Measurements from ENCODE around the gene PPP1CA.
A peak's percentile ranks its signal among the peaks of the same experiment; 100 is the strongest.
"Not testable (repeated sequence)": the region's sequence is repeated elsewhere in the genome, so short reads cannot be mapped to it uniquely, and the experiment has no call there.

PPP1CA gene

GRCh38 chr11:67434395-67434881, 32.8 kb upstream of the PPP1CA start:
- DNase-seq = no peak

GRCh38 chr11:67433536-67434394, 32.1 kb upstream of the PPP1CA start:
- no peak for DNase-seq

DNA sequence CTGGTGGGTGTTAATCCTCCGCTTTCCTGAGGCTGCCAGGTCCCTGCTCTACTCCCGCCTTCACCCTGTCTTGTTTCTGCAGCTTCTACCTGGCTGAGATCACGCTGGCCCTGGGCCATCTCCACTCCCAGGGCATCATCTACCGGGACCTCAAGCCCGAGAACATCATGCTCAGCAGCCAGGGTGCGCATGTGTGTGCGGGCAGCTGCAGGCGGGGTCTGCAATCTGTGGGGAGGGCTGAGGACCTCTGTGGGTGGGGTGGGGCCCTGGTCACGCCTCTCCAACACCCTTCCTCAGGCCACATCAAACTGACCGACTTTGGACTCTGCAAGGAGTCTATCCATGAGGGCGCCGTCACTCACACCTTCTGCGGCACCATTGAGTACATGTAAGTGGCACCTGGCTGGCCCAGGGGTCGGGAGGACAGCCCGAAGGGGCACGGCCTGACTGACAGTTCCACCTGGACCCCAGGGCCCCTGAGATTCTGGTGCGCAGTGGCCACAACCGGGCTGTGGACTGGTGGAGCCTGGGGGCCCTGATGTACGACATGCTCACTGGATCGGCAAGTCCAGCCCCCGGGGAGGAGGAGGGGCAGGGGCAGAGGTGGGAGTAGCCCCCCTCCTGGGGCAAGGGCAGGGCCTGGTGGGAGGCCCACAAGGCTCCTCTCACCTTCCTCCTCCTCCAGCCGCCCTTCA, 31.1 kb upstream of the PPP1CA start:
- DNase-seq = no peak

DNA sequence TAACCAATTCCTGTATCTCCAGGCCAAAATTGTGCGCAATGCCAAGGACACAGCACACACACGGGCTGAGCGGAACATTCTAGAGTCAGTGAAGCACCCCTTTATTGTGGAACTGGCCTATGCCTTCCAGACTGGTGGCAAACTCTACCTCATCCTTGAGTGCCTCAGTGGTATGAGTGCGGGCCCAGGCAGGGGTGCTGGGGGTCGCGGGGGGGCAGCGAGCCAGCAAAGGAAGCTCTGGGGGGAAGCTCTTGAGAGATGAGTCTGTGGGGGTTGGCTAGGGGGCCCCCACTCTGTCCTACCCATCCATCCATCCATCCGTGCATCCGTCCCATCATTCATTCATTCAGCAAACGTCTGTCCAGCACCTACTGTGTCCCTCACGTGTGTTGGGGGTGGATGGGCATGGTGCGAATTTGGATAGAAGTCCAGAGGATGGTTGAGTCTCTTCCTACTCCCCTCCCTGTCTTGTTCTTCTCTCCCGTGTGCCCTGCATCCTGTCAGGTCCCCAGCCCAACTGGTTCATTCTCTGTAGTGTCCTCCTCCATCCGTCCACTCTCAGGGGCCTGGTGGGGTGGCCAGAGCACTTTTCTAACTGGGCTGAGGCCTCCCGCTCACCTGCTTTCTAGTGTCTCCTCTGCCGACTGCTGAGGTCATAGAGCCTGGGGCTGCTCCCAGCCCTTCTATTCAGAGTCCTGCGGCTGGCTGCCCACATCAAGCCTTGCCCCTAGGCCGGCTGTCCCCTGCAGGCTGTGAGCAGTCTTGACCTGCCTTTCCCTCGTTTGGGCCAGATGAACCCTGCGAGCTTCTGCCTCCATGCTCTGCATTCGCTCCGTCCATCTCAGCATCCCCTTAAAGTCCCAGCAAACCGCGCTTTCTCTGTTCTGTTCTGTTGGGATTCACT, 29.9 kb upstream of the PPP1CA start:
- DNase-seq = no peak

DNA sequence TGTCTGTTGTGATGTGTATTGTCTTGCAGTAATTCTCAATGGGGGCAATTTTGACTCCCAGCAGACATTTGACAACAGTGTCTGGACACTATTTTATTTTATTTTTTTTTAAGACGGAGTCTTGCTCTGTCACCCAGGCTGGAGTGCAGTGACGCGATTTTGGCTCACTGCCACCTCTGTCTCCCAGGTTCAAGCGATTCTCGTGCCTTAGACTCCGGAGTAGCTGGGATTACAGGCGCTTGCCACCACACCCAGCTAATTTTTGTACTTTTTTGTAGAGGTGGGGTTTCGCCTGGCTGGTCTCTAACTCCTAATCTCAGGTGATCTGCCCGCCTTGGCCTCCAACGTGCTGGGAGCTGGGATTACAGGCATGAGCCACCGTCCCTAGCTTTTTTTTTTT, 28.1 kb upstream of the PPP1CA start:
- no peak for DNase-seq

GRCh38 chr11:67429038-67429668, 27.5 kb upstream of the PPP1CA start:
- DNase-seq = no peak

- DNase-seq = peak; percentile 92
Observed at GRCh38 chr11:67428052-67429001, 26.7 kb upstream of the PPP1CA start, which contains the start of gene RPS6KB2. TSS of gene RPS6KB2 (plus strand) at chr11:67428494. CDS start at chr11:67428546, 52 bp downstream.

DNA sequence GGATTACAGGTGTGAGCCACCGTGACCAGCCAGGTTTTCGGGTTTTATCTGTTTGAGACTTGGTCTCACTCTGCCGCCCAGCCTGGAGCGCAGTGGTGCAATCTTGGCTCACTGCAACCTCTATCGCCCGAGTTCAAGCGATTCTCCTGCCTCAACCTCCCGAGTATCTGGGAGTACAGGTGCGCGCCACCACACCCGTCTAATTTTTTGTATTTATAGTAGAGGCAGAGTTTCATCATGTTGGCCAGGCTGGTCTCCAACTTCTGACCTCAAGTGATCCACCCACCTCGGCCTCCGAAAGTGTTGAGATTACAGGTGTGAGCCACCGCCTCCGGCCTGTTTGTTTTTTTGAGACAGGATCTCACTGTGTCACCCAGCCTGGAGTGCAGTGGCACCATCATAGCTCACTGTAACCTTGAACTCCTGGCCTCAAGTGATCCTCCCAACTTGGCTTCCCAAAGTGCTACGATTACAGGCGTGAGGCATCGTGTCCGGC, 25.8 kb upstream of the PPP1CA start:
- DNase-seq = not testable (repeated sequence)

- DNase-seq = no peak
Observed at GRCh38 chr11:67423891-67424613, 22.4 kb upstream of the PPP1CA start.

GRCh38 chr11:67423466-67423865, 21.8 kb upstream of the PPP1CA start:
- DNase-seq = no peak

DNA sequence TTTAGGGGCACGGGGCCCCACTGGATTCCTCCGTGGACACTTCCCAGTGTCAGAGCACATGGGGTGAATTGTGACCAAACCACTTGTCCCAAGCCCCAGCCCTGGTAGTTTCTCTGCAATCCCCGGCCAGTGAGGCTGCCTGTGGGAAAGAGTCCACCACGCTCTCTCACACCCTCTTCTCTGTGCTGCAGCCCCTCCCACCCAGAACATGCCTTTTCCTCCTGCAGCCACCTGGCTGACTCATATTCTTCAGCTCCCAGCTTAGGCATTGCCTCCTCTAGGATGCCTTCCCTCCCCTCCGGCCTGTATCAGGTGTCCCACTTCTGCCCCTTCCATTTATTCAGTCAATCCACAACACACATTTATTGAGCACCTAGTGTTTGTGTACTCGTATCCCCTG, 21.2 kb upstream of the PPP1CA start:
- DNase-seq = no peak

GRCh38 chr11:67421430-67422031, 19.9 kb upstream of the PPP1CA start:
- DNase-seq = no peak

DNA sequence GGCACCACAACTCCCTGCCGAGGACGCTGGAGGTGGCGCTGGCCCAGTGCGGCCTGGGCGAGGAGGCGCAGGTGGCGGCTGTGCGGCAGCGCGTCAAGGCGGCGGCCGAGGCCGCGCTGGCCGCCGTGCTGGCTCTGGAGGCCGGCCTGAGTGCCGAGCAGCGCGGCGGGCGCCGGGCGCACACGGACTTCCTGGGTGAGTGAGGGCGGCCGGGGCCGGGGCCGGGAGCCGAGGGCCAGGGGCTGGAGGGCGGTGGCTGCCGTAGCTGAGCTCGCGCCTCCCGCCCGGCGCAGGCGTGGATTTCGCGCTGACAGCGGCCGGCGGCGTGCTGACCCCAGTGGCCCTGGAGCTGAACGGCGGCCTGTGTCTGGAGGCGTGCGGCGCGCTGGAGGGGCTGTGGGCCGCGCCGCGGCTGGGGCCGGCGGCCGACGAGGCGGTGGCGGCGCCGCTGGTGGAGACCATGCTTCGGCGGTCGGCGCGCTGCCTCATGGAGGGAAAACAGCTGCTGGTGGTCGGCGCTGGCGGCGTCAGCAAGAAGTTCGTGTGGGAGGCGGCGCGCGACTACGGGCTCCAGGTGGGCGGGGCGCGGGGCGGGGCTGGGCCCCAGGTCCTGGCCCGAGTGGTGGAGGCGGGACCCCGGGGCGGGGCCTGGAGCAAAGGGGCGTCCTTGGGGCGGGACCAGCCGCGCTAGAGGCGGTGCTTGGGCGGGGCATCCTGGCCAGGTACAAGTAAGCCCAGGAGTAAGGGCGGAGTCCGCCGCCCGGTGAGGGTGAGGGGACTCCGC, 19.2 kb upstream of the PPP1CA start:
- peak; percentile 88 for DNase-seq

DNA sequence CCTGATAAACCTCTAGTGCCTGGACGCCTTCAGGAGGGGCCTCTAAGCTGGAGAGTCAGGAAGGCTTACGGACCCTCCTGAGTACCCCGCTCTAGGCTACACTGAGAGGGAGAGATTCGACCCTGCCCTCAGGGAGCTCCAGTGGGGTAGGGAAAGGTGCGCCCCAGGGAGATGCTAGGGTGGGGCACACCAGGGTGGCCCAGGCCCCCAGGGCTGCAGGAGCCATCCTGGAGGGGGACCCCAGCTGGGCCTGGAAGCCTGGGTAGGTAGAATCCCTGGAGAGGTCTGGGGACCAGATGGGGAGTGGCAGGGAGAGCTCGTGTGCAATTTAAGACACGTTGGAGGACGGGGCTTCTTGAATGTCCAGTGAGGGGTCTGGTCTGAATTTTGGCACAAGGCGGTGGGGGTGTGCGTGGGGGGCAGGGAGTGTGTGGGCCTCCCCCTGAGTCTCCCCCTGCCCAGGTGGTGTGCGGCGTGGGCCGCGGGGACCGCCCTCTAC, 18.5 kb upstream of the PPP1CA start:
- DNase-seq = no peak

DNA sequence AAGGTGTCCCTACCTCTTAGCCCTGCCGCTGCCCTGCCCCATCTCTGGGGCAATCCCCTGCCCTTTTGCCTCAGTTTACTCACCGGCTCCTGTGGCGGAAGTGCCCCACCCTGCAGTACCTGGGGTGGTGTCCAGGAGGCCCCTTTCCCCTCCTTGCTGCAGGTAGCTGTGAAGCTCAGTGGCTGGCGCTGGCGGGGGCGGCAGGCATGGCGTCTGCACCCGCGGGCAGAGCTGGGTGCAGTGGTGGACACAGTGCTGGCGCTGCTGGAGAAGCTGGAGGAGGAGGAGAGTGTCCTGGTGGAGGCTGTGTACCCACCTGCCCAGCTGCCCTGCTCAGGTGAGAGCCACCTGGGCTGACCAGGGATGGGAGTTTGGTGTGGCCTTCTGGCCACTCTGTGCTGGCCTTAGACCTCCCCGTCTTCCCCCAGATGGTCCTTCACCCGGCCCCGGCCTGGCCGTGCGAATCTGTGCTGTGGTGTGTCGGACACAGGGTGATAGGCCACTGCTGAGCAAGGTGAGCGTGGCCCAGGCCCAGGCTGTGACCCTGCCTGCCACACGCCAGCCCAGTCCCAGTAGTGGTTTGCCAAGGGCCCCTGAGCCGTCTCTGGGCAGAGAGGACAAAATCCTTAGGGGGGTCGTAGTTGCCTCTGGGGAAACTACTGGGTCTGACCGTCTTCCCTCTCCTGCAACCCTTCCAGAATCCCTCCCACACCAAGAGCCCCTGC, 17.8 kb upstream of the PPP1CA start:
- DNase-seq = no peak

GRCh38 chr11:67418476-67419281, 17.0 kb upstream of the PPP1CA start:
- no peak for DNase-seq

- no peak for DNase-seq
Observed at GRCh38 chr11:67417425-67417824, 15.8 kb upstream of the PPP1CA start.
